ENCODE data around the gene IL18BP.

The IL18BP gene

GRCh38 chr11:71977743-71978418, 20.8 kb upstream of the IL18BP start:
- peak in 1 of 2 donors; percentile 54 for DNase-seq
- H3K27me3 ChIP-seq: no peaks in the 10 kb centered on the region
- H3K27ac ChIP-seq: no peak overlapping the region
- H3K4me1 ChIP-seq: no peaks in the 10 kb centered on the region
- no peak overlapping the region for H3K4me3 ChIP-seq
- TF ChIP-seq, protein P1, sequence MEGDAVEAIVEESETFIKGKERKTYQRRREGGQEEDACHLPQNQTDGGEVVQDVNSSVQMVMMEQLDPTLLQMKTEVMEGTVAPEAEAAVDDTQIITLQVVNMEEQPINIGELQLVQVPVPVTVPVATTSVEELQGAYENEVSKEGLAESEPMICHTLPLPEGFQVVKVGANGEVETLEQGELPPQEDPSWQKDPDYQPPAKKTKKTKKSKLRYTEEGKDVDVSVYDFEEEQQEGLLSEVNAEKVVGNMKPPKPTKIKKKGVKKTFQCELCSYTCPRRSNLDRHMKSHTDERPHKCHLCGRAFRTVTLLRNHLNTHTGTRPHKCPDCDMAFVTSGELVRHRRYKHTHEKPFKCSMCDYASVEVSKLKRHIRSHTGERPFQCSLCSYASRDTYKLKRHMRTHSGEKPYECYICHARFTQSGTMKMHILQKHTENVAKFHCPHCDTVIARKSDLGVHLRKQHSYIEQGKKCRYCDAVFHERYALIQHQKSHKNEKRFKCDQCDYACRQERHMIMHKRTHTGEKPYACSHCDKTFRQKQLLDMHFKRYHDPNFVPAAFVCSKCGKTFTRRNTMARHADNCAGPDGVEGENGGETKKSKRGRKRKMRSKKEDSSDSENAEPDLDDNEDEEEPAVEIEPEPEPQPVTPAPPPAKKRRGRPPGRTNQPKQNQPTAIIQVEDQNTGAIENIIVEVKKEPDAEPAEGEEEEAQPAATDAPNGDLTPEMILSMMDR (IDR thresholded peaks at IDR 0.05): peak; percentile 67 to 77
- intact Hi-C loops (cut with DNase I; ENCODE audit: low total_unique reads): no loop called here
- H3K9me3 ChIP-seq: no peaks in the 10 kb centered on the region
- peaks cover 0 to 19% (median 0%) of the 10 kb centered on the region in 3 donors for H3K36me3 ChIP-seq

- Histone ChIP-seq H3K27me3 (no peaks in the 10 kb centered on the region), H3K27ac (no peak overlapping the region), H3K36me3 (peaks cover 6 to 27% (median 9%) of the 10 kb centered on the region in 3 donors), H3K4me3 (no peak overlapping the region), H3K9me3 (no peaks in the 10 kb centered on the region), H3K4me1 (no peaks in the 10 kb centered on the region)
- DNase-seq: no peak
- intact Hi-C loops (cut with DNase I; ENCODE audit: low total_unique reads): no loop called here
- TF ChIP-seq, protein P1 (IDR thresholded peaks at IDR 0.05): no peak
Measured at GRCh38 chr11:71979094-71979493, 19.6 kb upstream of the IL18BP start.

DNA sequence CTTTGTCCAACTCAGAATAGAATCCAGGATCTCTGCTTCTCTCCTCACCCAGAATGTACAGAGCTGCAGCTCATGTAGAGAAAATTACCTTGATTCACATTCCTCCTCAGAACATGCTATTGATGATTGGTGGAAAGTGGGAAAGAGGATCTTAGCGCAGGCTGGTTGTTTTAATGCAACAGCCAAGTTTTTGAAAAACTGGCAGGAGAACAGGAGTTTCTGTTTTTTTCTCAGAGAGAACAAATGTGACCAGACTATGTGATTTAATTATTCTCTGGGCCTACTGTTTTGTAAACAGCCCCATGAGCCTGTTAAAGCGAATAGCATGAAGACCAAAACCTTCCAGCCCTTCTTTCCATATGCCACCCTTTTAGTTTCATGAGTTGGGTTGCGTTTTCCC, 19.1 kb upstream of the IL18BP start:
- Histone ChIP-seq H3K4me3 (no peak overlapping the region), H3K27ac (no peak overlapping the region), H3K27me3 (no peaks in the 10 kb centered on the region), H3K9me3 (no peaks in the 10 kb centered on the region), H3K4me1 (no peaks in the 10 kb centered on the region), H3K36me3 (peaks cover 9 to 21% (median 9%) of the 10 kb centered on the region in 3 donors)
- DNase-seq: no peak
- intact Hi-C loops (cut with DNase I; ENCODE audit: low total_unique reads): no loop called here
- TF ChIP-seq, protein P1 (IDR thresholded peaks at IDR 0.05): no peak

DNA sequence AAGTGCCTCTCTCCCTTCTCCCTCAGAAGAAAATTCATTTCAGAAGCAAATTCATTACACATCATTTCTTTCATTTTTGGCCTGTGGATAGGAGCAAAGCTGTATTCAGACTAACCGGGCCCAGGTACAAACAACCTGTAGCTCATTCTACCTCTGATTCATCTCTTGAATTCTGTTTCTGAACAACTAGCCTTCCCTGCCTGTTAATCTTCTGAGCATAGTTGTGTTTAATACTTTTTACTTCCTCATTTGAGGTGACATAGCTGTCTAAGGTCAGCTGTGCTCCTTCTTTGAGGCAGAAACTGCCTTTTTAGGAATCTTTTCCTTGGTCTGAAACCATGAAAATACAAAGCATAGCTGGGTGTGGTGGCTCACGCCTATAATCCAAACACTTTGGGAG, 12.6 kb upstream of the IL18BP start:
- peaks cover 9 to 19% (median 18%) of the 10 kb centered on the region in 3 donors for H3K36me3 ChIP-seq
- H3K4me1 ChIP-seq: peaks cover 0 to 26% (median 10%) of the 10 kb centered on the region in 4 donors
- no peak overlapping the region for H3K4me3 ChIP-seq
- H3K27me3 ChIP-seq: no peaks in the 10 kb centered on the region
- intact Hi-C loops (cut with DNase I; ENCODE audit: low total_unique reads): no loop called here
- DNase-seq: no peak
- H3K27ac ChIP-seq: no peak overlapping the region
- H3K9me3 ChIP-seq: no peaks in the 10 kb centered on the region
- TF ChIP-seq, protein P1 (IDR thresholded peaks at IDR 0.05): no peak

DNA sequence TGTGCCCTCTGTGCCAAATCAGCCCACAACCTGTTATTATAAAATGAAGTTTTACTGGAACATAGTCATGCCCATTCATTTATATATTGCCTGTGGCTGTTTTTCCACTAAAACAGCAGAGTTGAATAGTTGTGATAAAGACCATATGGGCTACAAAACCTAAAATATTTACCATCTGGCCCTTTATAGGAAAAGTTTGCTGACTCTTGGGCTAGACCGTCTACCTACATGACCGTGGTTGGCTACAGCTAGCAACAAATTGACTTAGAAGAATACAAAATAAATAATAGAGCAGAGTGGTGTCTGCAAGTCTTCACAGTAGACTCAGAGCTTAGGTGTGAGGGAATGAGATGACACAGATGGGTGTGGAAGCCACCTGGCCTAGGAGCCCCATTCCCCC, 11.2 kb upstream of the IL18BP start:
- intact Hi-C loops (cut with DNase I; ENCODE audit: low total_unique reads): no loop called here
- Histone ChIP-seq H3K4me1 (peaks cover 0 to 26% (median 10%) of the 10 kb centered on the region in 4 donors), H3K27me3 (no peaks in the 10 kb centered on the region), H3K27ac (peak overlapping the region in 1 of 2 donors; percentile 47), H3K9me3 (no peaks in the 10 kb centered on the region), H3K36me3 (peaks cover 9 to 24% (median 19%) of the 10 kb centered on the region in 3 donors), H3K4me3 (no peak overlapping the region)
- TF ChIP-seq, protein P1 (IDR thresholded peaks at IDR 0.05): no peak
- DNase-seq: no peak

All from tibial artery (tissue), 4 donors.